Lower lobe of right lung (tissue), 2 donors: Measurements from ENCODE around the gene MCF2L. TPM values are rescaled to one million over a fixed set of nuclear protein-coding genes. Genes with fewer than 3 reads are reported as not detected.

ENCODE experiments used
- ATAC-seq, 2 donors: fragments of 200-7000 bp; cut with Tn5 transposase; one replicate each; pipeline ENCODE4 v1.9.1; 2020 to 2022; ENCODE audit warnings: mild to moderate bottlenecking in 2 of 2, moderate library complexity in 2 of 2
- DNase-seq: peaks from one replicate; pipeline ENCODE4 v3.0.0-alpha.2; 2020
- H3K27ac ChIP-seq: fragments of 200-600 bp; one replicate; pipeline ENCODE4 v1.8.0; 2022
- H3K27me3 ChIP-seq: fragments of 200-600 bp; one replicate; pipeline ENCODE4 v1.8.0; 2022; ENCODE audit warnings: low read depth
- H3K36me3 ChIP-seq: fragments of 200-600 bp; one replicate; pipeline ENCODE4 v1.8.0; 2022; ENCODE audit warnings: mild to moderate bottlenecking
- H3K4me1 ChIP-seq: fragments of 200-600 bp; one replicate; pipeline ENCODE4 v1.8.0; 2022
- H3K4me3 ChIP-seq: fragments of 200-600 bp; one replicate; pipeline ENCODE4 v1.8.0; 2022; ENCODE audit warnings: mild to moderate bottlenecking
- H3K9me3 ChIP-seq: fragments of 200-600 bp; one replicate; pipeline ENCODE4 v1.8.0; 2022
- intact Hi-C: fragments of 100-400 bp; cut with DNase I; formaldehyde crosslinking; loops from one replicate; pipeline ENCODE4 v1.11.0; 2022
- total RNA-seq: library from RNA; stranded (reverse); fragmentation: NEBNext Ultra II Directional; extraction: Animal tissue kit (Norgen Biotek cat#: 25700); gene quantifications from one replicate; pipeline ENCODE4 v1.2.1, GENCODE V29; 2021
- TF ChIP-seq, protein P1 (sequence below): fragments of 200-600 bp; IDR thresholded peaks from one replicate; pipeline ENCODE4 v1.8.0; 2022; ENCODE audit warnings: antibody characterized with exemption, mild to moderate bottlenecking
- donor health status: DM: no; HTN: yes; CAD: no; lungs with severe emphysema.

The MCF2L gene
- total RNA-seq, 1 donor from 2014 or later = 42.4 TPM

- intact Hi-C loops = no loop called here
Measured at GRCh38 chr13:112942689-112943308, 26.2 kb upstream of the MCF2L start.

DNA sequence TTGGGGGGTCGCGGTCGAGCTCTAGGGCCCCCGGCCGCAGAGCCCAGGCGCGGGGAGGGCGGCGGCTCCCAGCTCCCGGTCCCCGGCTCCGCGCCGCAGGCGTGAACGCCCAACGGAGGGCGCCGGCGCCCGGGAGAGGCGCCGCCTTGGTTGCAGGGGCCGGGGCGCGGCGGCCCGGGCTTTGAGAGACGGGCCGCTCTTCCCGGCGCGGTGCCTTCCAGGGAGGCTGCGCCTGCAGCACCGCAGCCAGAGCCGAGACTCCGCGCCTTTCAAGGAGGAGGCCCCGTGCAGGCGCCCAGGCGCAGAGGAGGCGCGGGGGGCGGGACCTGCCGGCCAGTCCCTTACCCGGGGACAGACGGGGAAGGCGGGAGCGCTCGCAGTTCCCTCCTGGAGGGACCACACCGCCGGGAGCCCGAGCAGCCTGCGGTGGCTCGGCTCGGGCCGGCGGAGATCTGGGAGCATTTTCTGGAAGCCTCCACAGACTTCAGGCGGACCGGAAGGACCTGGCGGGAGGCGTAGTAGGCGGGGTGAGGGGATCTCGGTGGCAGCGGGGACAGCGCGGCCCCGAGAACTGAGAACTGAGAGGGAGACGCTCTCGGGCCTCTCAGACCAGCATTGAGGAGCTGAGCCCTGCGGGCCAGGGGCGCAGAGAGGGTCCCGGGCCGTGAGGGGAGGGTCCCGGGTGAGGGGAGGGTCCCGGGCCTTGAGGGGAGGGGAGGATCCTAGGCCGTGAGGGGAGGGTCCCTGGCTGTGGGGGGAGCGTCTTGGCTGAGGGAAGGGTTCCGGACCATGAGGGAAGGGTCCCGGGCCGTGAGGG is 25.5 kb upstream of the MCF2L start:
- Histone ChIP-seq H3K27ac (peak overlapping the region; percentile 73), H3K36me3 (no peaks in the 10 kb centered on the region), H3K9me3 (no peaks in the 10 kb centered on the region), H3K4me1 (peaks cover 6% of the 10 kb centered on the region), H3K4me3 (peak overlapping the region; percentile 65), H3K27me3 (peaks cover 4% of the 10 kb centered on the region)
- ATAC-seq (peak; percentile 76 to 86), DNase-seq (peak; percentile 74)
- TF ChIP-seq, protein P1, sequence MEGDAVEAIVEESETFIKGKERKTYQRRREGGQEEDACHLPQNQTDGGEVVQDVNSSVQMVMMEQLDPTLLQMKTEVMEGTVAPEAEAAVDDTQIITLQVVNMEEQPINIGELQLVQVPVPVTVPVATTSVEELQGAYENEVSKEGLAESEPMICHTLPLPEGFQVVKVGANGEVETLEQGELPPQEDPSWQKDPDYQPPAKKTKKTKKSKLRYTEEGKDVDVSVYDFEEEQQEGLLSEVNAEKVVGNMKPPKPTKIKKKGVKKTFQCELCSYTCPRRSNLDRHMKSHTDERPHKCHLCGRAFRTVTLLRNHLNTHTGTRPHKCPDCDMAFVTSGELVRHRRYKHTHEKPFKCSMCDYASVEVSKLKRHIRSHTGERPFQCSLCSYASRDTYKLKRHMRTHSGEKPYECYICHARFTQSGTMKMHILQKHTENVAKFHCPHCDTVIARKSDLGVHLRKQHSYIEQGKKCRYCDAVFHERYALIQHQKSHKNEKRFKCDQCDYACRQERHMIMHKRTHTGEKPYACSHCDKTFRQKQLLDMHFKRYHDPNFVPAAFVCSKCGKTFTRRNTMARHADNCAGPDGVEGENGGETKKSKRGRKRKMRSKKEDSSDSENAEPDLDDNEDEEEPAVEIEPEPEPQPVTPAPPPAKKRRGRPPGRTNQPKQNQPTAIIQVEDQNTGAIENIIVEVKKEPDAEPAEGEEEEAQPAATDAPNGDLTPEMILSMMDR = no peak
- intact Hi-C loops = no loop called here

More at GRCh38 chr13:112942689-112943308, 26.2 kb upstream of the MCF2L start:
- TF ChIP-seq, protein P1 = peak; percentile 98
- H3K4me1 ChIP-seq = peaks cover 6% of the 10 kb centered on the region
- no peaks in the 10 kb centered on the region for H3K9me3 ChIP-seq
- DNase-seq (peak; percentile 98), ATAC-seq (peak; percentile 97)
- H3K4me3 ChIP-seq = peak overlapping the region; percentile 65
- H3K27me3 ChIP-seq = peaks cover 4% of the 10 kb centered on the region
- peak overlapping the region; percentile 73 for H3K27ac ChIP-seq
- no peaks in the 10 kb centered on the region for H3K36me3 ChIP-seq

- H3K36me3 ChIP-seq = no peaks in the 10 kb centered on the region
- H3K27ac ChIP-seq = no peak overlapping the region
- H3K4me1 ChIP-seq = peaks cover 4% of the 10 kb centered on the region
- no peaks in the 10 kb centered on the region for H3K9me3 ChIP-seq
- no peak for DNase-seq
- ATAC-seq = no peak
- no peaks in the 10 kb centered on the region for H3K27me3 ChIP-seq
- TF ChIP-seq, protein P1 = no peak
- intact Hi-C loops = no loop called here
- no peak overlapping the region for H3K4me3 ChIP-seq
Measured at GRCh38 chr13:112947796-112948195, 21.2 kb upstream of the MCF2L start.

GRCh38 chr13:112951674-112952371 is 17.2 kb upstream of the MCF2L start:
- no peak overlapping the region for H3K27ac ChIP-seq
- intact Hi-C loops = no loop called here
- TF ChIP-seq, protein P1 = no peak

DNA sequence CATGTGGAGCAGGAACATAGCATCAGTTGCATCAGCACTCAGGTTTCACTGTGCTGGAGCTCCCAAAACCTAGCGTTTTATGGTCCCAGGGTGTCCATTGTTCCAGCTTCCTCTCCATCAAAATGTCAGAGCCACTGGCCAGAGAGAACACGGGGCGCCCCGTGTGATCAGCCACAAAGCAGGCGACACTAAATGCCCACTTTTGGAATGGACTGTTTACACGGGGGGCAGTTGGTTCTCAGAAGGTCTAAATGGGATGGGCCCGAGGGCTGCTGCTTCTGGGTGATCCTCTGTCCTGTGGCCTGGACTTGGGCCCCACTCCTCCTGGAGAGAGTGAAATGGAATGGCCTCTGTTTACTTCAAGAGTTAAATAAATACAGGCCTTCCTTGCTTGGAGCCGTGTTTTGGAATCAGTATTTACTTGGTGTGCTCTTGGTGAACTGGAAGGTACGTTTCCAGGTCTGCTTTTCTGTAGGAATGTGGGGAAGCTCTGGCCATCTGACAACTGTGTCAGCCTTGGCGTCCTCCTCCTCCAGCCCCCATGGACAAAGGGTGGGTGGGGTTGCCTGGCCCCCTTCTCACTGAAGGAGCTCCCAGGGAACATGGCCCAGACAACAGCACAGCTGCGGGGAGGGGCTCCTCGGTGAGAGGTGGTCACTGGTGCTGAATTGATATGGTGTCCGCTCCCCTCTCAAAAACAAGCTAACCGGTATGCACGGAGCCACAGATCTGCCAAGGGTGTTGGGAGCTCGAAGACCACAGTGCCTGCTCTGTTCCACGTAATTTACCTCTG is 16.1 kb upstream of the MCF2L start:
- peak; percentile 29 to 43 for ATAC-seq
- no peaks in the 10 kb centered on the region for H3K4me1 ChIP-seq
- intact Hi-C loops = no loop called here
- H3K4me3 ChIP-seq = no peak overlapping the region
- DNase-seq = no peak
- no peaks in the 10 kb centered on the region for H3K27me3 ChIP-seq
- H3K27ac ChIP-seq = no peak overlapping the region
- H3K9me3 ChIP-seq = no peaks in the 10 kb centered on the region
- TF ChIP-seq, protein P1 = no peak
- no peaks in the 10 kb centered on the region for H3K36me3 ChIP-seq

More at GRCh38 chr13:112951674-112952371, 17.2 kb upstream of the MCF2L start:
- H3K4me3 ChIP-seq = no peak overlapping the region
- H3K36me3 ChIP-seq = no peaks in the 10 kb centered on the region
- ATAC-seq (no peak), DNase-seq (no peak)
- H3K27me3 ChIP-seq = no peaks in the 10 kb centered on the region
- H3K4me1 ChIP-seq = no peaks in the 10 kb centered on the region
- H3K9me3 ChIP-seq = no peaks in the 10 kb centered on the region
